HTR-8/SVneo (cell line): ENCODE measurements around the gene NKAPL.

Experiments
- DNase-seq: peaks from one replicate; pipeline ENCODE4 v3.0.0; 2011; ENCODE audit warnings: low spot score, mixed read lengths; ENCODE audit not compliant: insufficient read length
- FAIRE-seq: peaks from 2 replicates; lab custom pipeline; 2011; peaks lifted over from hg19 to GRCh38; lab: Jason Lieb, UNC

NKAPL gene

GRCh38 chr6:28243946-28244345, 15.2 kb upstream of the NKAPL start:
- no peak for FAIRE-seq
- DNase-seq, result no peak

- DNase-seq (no peak), FAIRE-seq (no peak)
These were observed 13.7 kb upstream of the NKAPL start for GRCh38 chr6:28245206-28245941.

- no peak for FAIRE-seq
- no peak for DNase-seq
These were observed 10.2 kb upstream of the NKAPL start for GRCh38 chr6:28248916-28249315.

- no peak for FAIRE-seq
- no peak for DNase-seq
These were observed 8.3 kb upstream of the NKAPL start for GRCh38 chr6:28250747-28251146.

GRCh38 chr6:28251661-28252008, 7.5 kb upstream of the NKAPL start:
- no peak for FAIRE-seq
- DNase-seq, result no peak

- no peak for FAIRE-seq
- DNase-seq, result peak; percentile 84
These were observed 6.8 kb upstream of the NKAPL start, which contains the start of gene ZKSCAN4 for GRCh38 chr6:28252009-28252975. TSS of gene ZKSCAN4 (minus strand) at chr6:28252269. CDS start at chr6:28251980, 289 bp downstream.

- FAIRE-seq, result no peak
These were observed 5.0 kb upstream of the NKAPL start for GRCh38 chr6:28254121-28254519.

GRCh38 chr6:28257042-28257441, 2.1 kb upstream of the NKAPL start:
- no peak for DNase-seq
- FAIRE-seq, result no peak

More at GRCh38 chr6:28254121-28254519, 5.0 kb upstream of the NKAPL start:
- no peak for DNase-seq

GRCh38 chr6:28263922-28264321, 4.8 kb downstream of the NKAPL start:
- no peak for FAIRE-seq
- DNase-seq, result no peak

- no peak for FAIRE-seq
These were observed 5.8 kb downstream of the NKAPL start for GRCh38 chr6:28264834-28265401.

GRCh38 chr6:28266563-28266961, 7.5 kb downstream of the NKAPL start:
- FAIRE-seq (no peak), DNase-seq (no peak)

More at GRCh38 chr6:28264834-28265401, 5.8 kb downstream of the NKAPL start:
- no peak for DNase-seq

- peak; percentile 63 for FAIRE-seq
- DNase-seq, result peak; percentile 78
These were observed 8.0 kb downstream of the NKAPL start, which contains the start of gene ZSCAN26 for GRCh38 chr6:28266962-28267694. TSS of gene ZSCAN26 (plus strand) at chr6:28267143. CDS start at chr6:28271920, 4,777 bp downstream.

GRCh38 chr6:28267695-28268059, 8.6 kb downstream of the NKAPL start:
- no peak for FAIRE-seq

GRCh38 chr6:28269492-28269891, 10.4 kb downstream of the NKAPL start:
- FAIRE-seq, result no peak

More at GRCh38 chr6:28267695-28268059, 8.6 kb downstream of the NKAPL start:
- DNase-seq, result no peak

GRCh38 chr6:28274888-28275287, 15.8 kb downstream of the NKAPL start:
- DNase-seq, result no peak
- FAIRE-seq, result no peak

More at GRCh38 chr6:28269492-28269891, 10.4 kb downstream of the NKAPL start:
- DNase-seq, result peak; percentile 39

- DNase-seq, result no peak
- FAIRE-seq, result no peak
These were observed 18.6 kb downstream of the NKAPL start for GRCh38 chr6:28277746-28278145.

- no peak for DNase-seq
These were observed 21.6 kb downstream of the NKAPL start for GRCh38 chr6:28280595-28281287.

GRCh38 chr6:28281288-28282064, 22.4 kb downstream of the NKAPL start, which contains the start of gene PGBD1:
TSS of gene PGBD1 (plus strand) at chr6:28281572. CDS start at chr6:28283814, 2,242 bp downstream.
- DNase-seq, result peak; percentile 72
- no peak for FAIRE-seq

More at GRCh38 chr6:28280595-28281287, 21.6 kb downstream of the NKAPL start:
- FAIRE-seq, result no peak
